PFSK-1 (cell line): ENCODE data around the gene RARA.

ENCODE experiments used
- FOXP2 ChIP-seq: optimal IDR thresholded peaks from 2 replicates; pipeline ENCODE3; 2011; ENCODE audit warnings: borderline replicate concordance, control low read depth, inconsistent platforms; ENCODE audit not compliant: insufficient read depth; ENCODE audit errors: extremely low read length, extremely low read depth
- POLR2AphosphoS5 ChIP-seq: IDR thresholded peaks from 2 replicates; pipeline ENCODE4 v1.6.1; 2012; ENCODE audit warnings: low read depth, mild to moderate bottlenecking, control low read depth, low read length, moderate library complexity
- REST ChIP-seq, 2 experiments: IDR thresholded peaks; 2 replicates each; pipeline versions ENCODE4 v1.6.1 to v1.8.0; 2011 to 2012; ENCODE audit warnings: low read depth in 2 of 2, low read length in 2 of 2, control low read depth in 1 of 2, inconsistent platforms in 1 of 2, mild to moderate bottlenecking in 1 of 2, moderate library complexity in 1 of 2; ENCODE audit not compliant: insufficient read depth in 1 of 2
- SIN3A ChIP-seq: IDR thresholded peaks from 2 replicates; pipeline ENCODE4 v1.6.1; 2012; ENCODE audit warnings: mild to moderate bottlenecking, low read length, moderate library complexity, borderline replicate concordance; ENCODE audit not compliant: insufficient read depth
- TAF1 ChIP-seq: IDR thresholded peaks from 2 replicates; pipeline ENCODE4 v1.6.1; 2012; ENCODE audit warnings: low read length, control low read depth, borderline replicate concordance; ENCODE audit not compliant: insufficient read depth

Gene RARA

GRCh38 chr17:40278414-40278813 lies 30.6 kb upstream of the RARA start:
- no peak for TF ChIP-seq REST (IDR thresholded peaks at IDR 0.05; ENCODE audit: insufficient read depth in 1 of 2, low read depth in 2 of 2, low read length in 2 of 2)
- TF ChIP-seq POLR2AphosphoS5 = no peak
- no peak for TF ChIP-seq SIN3A
- TF ChIP-seq FOXP2 = no peak
- no peak for TF ChIP-seq TAF1

GRCh38 chr17:40279402-40279801 lies 29.6 kb upstream of the RARA start:
- TF ChIP-seq REST (IDR thresholded peaks at IDR 0.05; ENCODE audit: insufficient read depth in 1 of 2, low read depth in 2 of 2, low read length in 2 of 2) = no peak
- no peak for TF ChIP-seq SIN3A
- no peak for TF ChIP-seq POLR2AphosphoS5
- TF ChIP-seq TAF1 = no peak
- no peak for TF ChIP-seq FOXP2

GRCh38 chr17:40281663-40282062 lies 27.3 kb upstream of the RARA start:
- TF ChIP-seq TAF1 = no peak
- no peak for TF ChIP-seq FOXP2
- TF ChIP-seq REST (IDR thresholded peaks at IDR 0.05; ENCODE audit: insufficient read depth in 1 of 2, low read depth in 2 of 2, low read length in 2 of 2) = no peak
- no peak for TF ChIP-seq POLR2AphosphoS5
- TF ChIP-seq SIN3A = no peak

- TF ChIP-seq SIN3A (no peak), REST (IDR thresholded peaks at IDR 0.05; ENCODE audit: insufficient read depth in 1 of 2, low read depth in 2 of 2, low read length in 2 of 2) (no peak), FOXP2 (no peak), TAF1 (no peak), POLR2AphosphoS5 (no peak)
These were observed 25.3 kb upstream of the RARA start for GRCh38 chr17:40283662-40284061.

- TF ChIP-seq TAF1 = no peak
- TF ChIP-seq SIN3A = no peak
- TF ChIP-seq REST (IDR thresholded peaks at IDR 0.05; ENCODE audit: insufficient read depth in 1 of 2, low read depth in 2 of 2, low read length in 2 of 2) = no peak
- TF ChIP-seq POLR2AphosphoS5 = no peak
- TF ChIP-seq FOXP2 = no peak
These were observed 24.8 kb upstream of the RARA start for GRCh38 chr17:40284085-40284713.
